ENCODE results near the gene GPRC5B. TPM values are rescaled to one million over a fixed set of nuclear protein-coding genes. Genes with fewer than 3 reads are reported as not detected.

The GPRC5B gene
- total and polyA plus RNA-seq, 2 donors (not counting 3 experiments of a cell fraction or from before 2014, with no cell fraction given) = 42.3 TPM

DNA sequence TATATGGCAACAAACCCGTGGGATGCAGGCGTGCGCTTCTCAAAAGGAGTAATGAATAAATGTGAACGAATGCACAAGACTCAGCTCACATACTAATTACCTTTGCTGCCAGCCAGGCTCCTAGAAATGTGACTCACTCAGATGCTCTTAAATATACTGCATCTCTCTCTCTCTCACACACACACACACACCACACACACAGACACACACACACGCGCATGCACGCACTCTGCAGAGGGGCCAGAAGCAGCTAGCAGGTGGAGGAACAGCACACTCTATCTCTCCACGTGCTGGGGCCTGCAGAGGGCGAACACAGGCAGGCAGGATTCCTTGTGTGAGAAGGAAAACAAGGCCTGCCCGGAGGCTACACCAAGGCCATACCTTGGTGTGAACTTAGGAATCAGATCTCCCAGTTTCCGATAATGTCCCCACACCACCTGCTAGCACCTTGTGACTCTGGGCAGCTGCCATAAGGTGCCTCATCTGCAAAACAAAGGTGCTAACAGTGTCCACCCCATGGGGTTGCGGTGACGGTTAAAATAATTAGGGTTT lies 5.3 kb downstream of the GPRC5B start:
- Histone ChIP-seq H3K9me3 (replicated peaks; ENCODE audit: control insufficient read depth, insufficient read depth, low read length) (no peaks in the 10 kb centered on the region), H3K27ac (ENCODE audit: insufficient read depth, low read depth, low read length) (no peak overlapping the region), H3K27me3 (ENCODE audit: control insufficient read depth in 2 of 2, insufficient read depth in 2 of 2, low read length in 2 of 2) (peaks cover 1 to 12% of the 10 kb centered on the region in 2 experiments), H4K20me1 (replicated peaks; ENCODE audit: control insufficient read depth, extremely low read depth, insufficient read depth, low read length) (no peaks in the 10 kb centered on the region), H3K36me3 (ENCODE audit: control insufficient read depth in 2 of 2, extremely low read depth in 1 of 2, insufficient read depth in 2 of 2, low read length in 2 of 2) (no peaks in the 10 kb centered on the region), H3K4me1 (ENCODE audit: control insufficient read depth, extremely low read depth, insufficient read depth, low read length) (peaks cover 5% of the 10 kb centered on the region), H3K9ac (replicated peaks; ENCODE audit: extremely low read depth, insufficient read depth, low read length) (no peak overlapping the region), H3K9me1 (replicated peaks; ENCODE audit: control insufficient read depth, extremely low read depth, insufficient read depth, low read length) (no peaks in the 10 kb centered on the region), H3K4me3 (replicated peaks in 1 of 3; ENCODE audit: insufficient read depth in 1 of 3, low read depth in 1 of 3, low read length in 3 of 3) (no peak overlapping the region), H2AFZ (ENCODE audit: low read depth, low read length) (no peak overlapping the region), H3K79me2 (ENCODE audit: control insufficient read depth, insufficient read depth, low read length) (no peaks in the 10 kb centered on the region), H3K4me2 (ENCODE audit: insufficient read depth, low read length) (no peak overlapping the region)
- ChIA-PET POLR2A (no interaction called here), CTCF (interaction anchor here (1.0 kb wide), 1 partner anchor 278 kb away, joined by 6 read pairs; no protein-coding TSS in a partner anchor)
- intact Hi-C loops (cut with micrococcal nuclease) = no loop called here
- TF ChIP-seq, protein P1, sequence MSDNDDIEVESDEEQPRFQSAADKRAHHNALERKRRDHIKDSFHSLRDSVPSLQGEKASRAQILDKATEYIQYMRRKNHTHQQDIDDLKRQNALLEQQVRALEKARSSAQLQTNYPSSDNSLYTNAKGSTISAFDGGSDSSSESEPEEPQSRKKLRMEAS (IDR thresholded peaks at IDR 0.05; ENCODE audit: insufficient read depth, insufficient read length) = no peak
- TF ChIP-seq POLR2A (IDR thresholded peaks at IDR 0.05; ENCODE audit: low read depth, low read length) (no peak), JUN (IDR thresholded peaks at IDR 0.05; ENCODE audit: borderline replicate concordance, insufficient read depth, insufficient read length, low read depth) (no peak), MYC (IDR thresholded peaks at IDR 0.05; ENCODE audit: low read depth, low read length) (no peak), EZH2 (IDR thresholded peaks at IDR 0.05; ENCODE audit: borderline replicate concordance, low read depth, low read length, severe bottlenecking) (no peak), GATA2 (IDR thresholded peaks at IDR 0.05; ENCODE audit: insufficient read depth, insufficient read length, low read depth, low read length) (no peak), FOS (IDR thresholded peaks at IDR 0.05; ENCODE audit: borderline replicate concordance, insufficient read depth, low read length) (no peak), POLR2AphosphoS5 (IDR thresholded peaks at IDR 0.05; ENCODE audit: insufficient read depth, low read depth, low read length) (no peak)
- TF ChIP-seq, protein P2, sequence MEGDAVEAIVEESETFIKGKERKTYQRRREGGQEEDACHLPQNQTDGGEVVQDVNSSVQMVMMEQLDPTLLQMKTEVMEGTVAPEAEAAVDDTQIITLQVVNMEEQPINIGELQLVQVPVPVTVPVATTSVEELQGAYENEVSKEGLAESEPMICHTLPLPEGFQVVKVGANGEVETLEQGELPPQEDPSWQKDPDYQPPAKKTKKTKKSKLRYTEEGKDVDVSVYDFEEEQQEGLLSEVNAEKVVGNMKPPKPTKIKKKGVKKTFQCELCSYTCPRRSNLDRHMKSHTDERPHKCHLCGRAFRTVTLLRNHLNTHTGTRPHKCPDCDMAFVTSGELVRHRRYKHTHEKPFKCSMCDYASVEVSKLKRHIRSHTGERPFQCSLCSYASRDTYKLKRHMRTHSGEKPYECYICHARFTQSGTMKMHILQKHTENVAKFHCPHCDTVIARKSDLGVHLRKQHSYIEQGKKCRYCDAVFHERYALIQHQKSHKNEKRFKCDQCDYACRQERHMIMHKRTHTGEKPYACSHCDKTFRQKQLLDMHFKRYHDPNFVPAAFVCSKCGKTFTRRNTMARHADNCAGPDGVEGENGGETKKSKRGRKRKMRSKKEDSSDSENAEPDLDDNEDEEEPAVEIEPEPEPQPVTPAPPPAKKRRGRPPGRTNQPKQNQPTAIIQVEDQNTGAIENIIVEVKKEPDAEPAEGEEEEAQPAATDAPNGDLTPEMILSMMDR (IDR thresholded peaks at IDR 0.05; ENCODE audit: extremely low read depth in 1 of 2, insufficient read depth in 1 of 2, low read depth in 1 of 2, low read length in 2 of 2) = no peak
- FAIRE-seq = no peak
- DNase-seq (ENCODE audit: low read depth, low spot score) = no peak
- no TSS peak for BruUV-seq (replicated peaks)
- dilution Hi-C loops (cut with MboI; ENCODE audit: extremely low pct_ligation_motif_present, low sequenced_read_pairs) = no loop called here

Measured in endothelial cell of umbilical vein (primary cell).